PC-9 (cell line): ENCODE measurements around the gene MOV10L1.

Source experiments
- CTCF ChIP-seq: fragments of 200-600 bp; sonication (generic); conservative IDR thresholded peaks from 2 replicates; pipeline ENCODE4 v1.6.1; 2017; ENCODE audit warnings: mixed run types, antibody characterized with exemption, mild to moderate bottlenecking, moderate library complexity
- EZH2 ChIP-seq: fragments of 200-600 bp; sonication (generic); IDR thresholded peaks from 2 replicates; pipeline ENCODE4 v1.8.0; 2017; ENCODE audit warnings: antibody characterized with exemption, low read depth

GRCh38 chr22:50083462-50084079 lies 6.2 kb upstream of the MOV10L1 start:
- TF ChIP-seq CTCF (no peak), EZH2 (no peak)
